ENCODE measurements around the gene WFDC10A. TPM values are rescaled to one million over a fixed set of nuclear protein-coding genes. Genes with fewer than 3 reads are reported as not detected.
A peak's percentile ranks its signal among the peaks of the same experiment; 100 is the strongest.
"Not testable (repeated sequence)": the region's sequence is repeated elsewhere in the genome, so short reads cannot be mapped to it uniquely, and the experiment has no call there.

Gene WFDC10A
- total and polyA plus RNA-seq, 8 donors, result not detected

GRCh38 chr20:45646875-45647274 is 17.3 kb downstream of the WFDC10A start:
- no peaks in the 10 kb centered on the region for H3K9me3 ChIP-seq
- H3K27ac ChIP-seq, result no peak overlapping the region
- no peaks in the 10 kb centered on the region for H3K36me3 ChIP-seq
- H3K4me3 ChIP-seq, result no peak overlapping the region
- no peaks in the 10 kb centered on the region for H3K27me3 ChIP-seq
- DNase-seq, result no peak
- TF ChIP-seq CTCF (IDR thresholded peaks at IDR 0.05), result no peak
- intact Hi-C loops (cut with DNase I), result no loop called here
- no peaks in the 10 kb centered on the region for H3K4me1 ChIP-seq
- peak; percentile 40 for ATAC-seq

GRCh38 chr20:45647441-45648050 is 18.0 kb downstream of the WFDC10A start:
- ATAC-seq (no peak), DNase-seq (no peak)
- Histone ChIP-seq H3K9me3 (no peaks in the 10 kb centered on the region), H3K36me3 (no peaks in the 10 kb centered on the region), H3K4me3 (no peak overlapping the region), H3K27ac (no peak overlapping the region), H3K4me1 (no peaks in the 10 kb centered on the region), H3K27me3 (no peaks in the 10 kb centered on the region)
- intact Hi-C loops (cut with DNase I), result no loop called here
- no peak for TF ChIP-seq CTCF (IDR thresholded peaks at IDR 0.05)

GRCh38 chr20:45649312-45649863 is 19.8 kb downstream of the WFDC10A start:
- Histone ChIP-seq H3K27ac (no peak overlapping the region), H3K9me3 (no peaks in the 10 kb centered on the region), H3K36me3 (no peaks in the 10 kb centered on the region), H3K4me3 (no peak overlapping the region), H3K4me1 (no peaks in the 10 kb centered on the region), H3K27me3 (no peaks in the 10 kb centered on the region)
- intact Hi-C loops (cut with DNase I), result no loop called here
- no peak for ATAC-seq
- TF ChIP-seq CTCF (IDR thresholded peaks at IDR 0.05), result no peak
- DNase-seq, result no peak

GRCh38 chr20:45651726-45652125 is 22.2 kb downstream of the WFDC10A start:
- H3K27ac ChIP-seq; H3K9me3 ChIP-seq; H3K4me1 ChIP-seq; H3K27me3 ChIP-seq; H3K4me3 ChIP-seq; H3K36me3 ChIP-seq; intact Hi-C loops (cut with DNase I): not testable (repeated sequence)
- DNase-seq (peak in 2 of 4 donors; percentile 59 to 72), ATAC-seq (peak; percentile 52)

GRCh38 chr20:45657038-45657437 is 27.5 kb downstream of the WFDC10A start:
- H3K36me3 ChIP-seq; DNase-seq; H3K4me1 ChIP-seq; intact Hi-C loops (cut with DNase I); H3K27me3 ChIP-seq; H3K27ac ChIP-seq; H3K9me3 ChIP-seq; ATAC-seq; H3K4me3 ChIP-seq: not testable (repeated sequence)

- intact Hi-C loops (cut with DNase I), result no loop called here
- Histone ChIP-seq H3K27ac (no peak within 1 kb of the TSS), H3K27me3 (no peaks in the 10 kb centered on the region), H3K4me1 (no peaks in the 10 kb centered on the region), H3K36me3 (no peaks in the 10 kb centered on the region), H3K4me3 (no peak within 1 kb of the TSS), H3K9me3 (no peaks in the 10 kb centered on the region)
- ATAC-seq (no peak), DNase-seq (no peak)
- no peak for TF ChIP-seq CTCF (IDR thresholded peaks at IDR 0.05)
Observed at GRCh38 chr20:45670139-45670538, 40.6 kb downstream of the WFDC10A start, which contains the start of gene WFDC11. Gene WFDC11, minus strand, starts transcription at chr20:45670239. Its CDS starts 19,639 bp downstream, at chr20:45650600.
